ENCODE measurements around the gene PRKACA.

The PRKACA gene

DNA sequence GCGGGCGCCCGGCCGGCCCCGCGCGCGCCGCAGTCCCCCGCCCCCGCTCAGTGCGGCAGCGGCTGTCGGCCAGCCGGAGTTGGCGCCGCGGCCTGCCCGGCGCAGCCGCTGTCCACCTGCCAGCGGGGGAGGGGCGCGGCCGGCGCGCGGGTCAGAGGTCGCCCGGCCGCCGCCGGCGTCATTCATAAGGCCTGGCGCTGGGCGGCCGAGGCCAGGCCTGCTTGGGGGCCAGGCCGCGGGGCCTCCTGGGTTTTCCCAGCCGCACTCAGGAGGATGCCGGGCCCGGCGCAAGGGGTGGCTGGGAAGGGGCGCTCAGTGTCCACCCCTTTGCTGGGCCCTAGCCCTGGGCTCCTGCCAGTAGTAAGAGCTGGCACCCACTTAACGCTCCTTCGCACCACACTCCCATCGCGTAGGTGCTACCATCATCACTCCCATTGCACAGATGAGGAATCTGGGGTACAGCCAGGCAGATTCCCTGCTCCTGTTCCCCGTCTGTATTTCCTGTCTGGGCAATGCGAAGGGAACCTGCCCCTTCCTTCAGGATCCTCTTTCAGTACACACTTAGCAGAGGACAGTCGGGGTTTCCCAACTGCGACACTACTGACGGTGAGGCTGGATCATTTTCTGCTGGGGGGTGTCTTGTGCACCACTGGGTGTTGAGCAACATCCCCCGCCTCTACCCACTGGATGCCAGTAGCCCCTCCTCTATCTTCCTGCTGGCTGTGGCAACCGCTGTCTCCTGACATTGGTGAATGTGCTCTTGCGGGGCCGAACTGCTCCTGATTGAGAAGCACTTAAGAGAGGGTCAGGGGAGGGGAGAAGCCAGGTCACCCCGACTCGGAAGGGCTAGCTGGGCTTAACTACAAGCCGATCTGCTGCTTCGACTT is 846 bp upstream of the PRKACA start:
- no peak for DNase-seq (ENCODE audit: insufficient read length, low spot score)
- FAIRE-seq: peak; percentile 36

DNA sequence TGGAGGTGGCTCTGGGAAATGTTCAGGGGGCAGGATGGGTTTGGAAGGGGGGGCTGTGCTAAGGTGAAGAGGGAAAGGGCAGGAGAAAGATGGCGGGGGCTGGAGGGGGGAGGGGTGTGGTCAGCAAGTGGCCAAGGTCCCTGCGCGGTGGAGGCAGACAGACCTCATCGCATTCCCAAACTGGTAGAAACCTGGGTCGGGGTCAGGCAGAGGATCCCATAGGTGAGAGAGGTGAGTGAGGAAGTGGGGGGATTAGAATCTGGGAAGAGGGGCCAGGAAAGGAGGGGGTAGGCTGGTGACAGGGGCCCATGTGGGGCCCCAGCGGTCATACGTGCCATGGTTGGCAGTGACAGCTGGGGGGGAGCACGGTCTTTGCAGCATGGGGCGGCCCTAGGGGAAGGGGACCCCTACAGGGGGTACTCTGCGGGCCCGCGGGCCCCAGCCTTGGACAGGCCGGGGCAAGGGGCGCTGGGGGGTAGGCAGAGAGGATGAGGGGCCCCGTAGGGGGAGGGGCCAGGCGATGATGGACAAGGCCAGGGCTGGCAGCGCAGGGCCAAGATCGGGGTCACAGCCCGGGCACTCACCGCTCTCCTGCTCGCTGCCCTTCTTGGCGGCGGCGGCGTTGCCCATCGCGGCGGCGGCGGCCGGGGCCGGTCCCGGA is 514 bp downstream of the PRKACA start:
- FAIRE-seq (no peak), DNase-seq (ENCODE audit: insufficient read length, low spot score) (no peak)

DNA sequence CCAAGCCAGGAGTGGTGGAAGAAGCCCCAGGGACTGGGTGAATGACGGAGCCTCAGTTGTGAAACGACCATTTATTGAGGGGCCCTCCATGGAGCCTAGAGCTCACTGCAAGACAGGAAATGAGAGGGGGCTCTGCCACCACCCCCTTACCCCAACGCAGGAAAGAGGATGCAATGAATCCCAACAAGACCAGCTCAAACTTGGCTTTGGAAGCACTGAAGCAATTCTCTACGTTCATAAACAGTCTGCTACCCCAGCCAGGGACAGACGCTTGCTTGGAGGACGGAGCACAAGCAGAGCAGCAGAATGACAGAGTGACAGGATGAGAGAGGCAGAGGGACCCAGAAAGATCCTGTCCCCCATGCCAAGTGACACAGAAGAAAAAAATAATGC is 1.0 kb downstream of the PRKACA start:
- no peak for DNase-seq (ENCODE audit: insufficient read length, low spot score)
- no peak for FAIRE-seq

DNA sequence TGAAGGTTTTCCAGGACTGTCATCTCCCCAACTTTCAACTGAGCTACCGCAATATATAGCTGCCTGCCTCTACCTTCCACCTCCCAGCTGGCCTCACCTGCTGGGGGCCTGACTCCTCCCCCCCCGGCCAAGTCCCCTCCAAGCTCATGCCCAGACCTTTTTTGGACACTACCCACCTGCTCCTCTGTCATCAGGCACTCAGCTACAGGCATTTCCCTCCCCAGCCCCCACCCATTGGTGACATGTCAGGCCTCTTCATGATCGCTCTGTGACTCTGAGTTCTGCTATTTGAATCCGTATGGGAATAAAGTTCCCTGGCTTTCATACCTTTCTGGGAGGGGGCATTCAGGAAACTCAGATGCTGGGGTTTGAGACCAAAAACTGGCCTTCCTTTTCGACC is 1.8 kb downstream of the PRKACA start:
- DNase-seq (ENCODE audit: insufficient read length, low spot score) (no peak), FAIRE-seq (no peak)

DNA sequence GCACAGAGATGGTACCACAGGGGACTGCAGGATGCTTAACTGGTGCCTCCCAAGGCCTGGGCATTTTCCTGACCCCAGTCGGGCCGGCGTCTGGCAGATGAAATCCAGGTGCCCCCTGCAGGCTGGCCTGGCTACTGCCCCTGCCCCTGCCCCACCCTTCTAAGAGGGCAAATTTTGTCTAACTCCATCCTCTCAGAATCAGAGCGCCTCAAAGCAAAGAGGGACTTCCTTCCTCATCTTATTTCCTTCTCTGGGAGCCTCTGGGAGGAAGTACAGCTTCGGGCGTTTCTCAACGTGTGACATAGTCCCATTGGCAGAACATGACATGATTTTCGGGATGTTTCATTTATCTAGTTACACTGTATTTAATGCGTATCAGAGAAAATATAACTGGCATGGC is 2.7 kb downstream of the PRKACA start:
- DNase-seq (ENCODE audit: insufficient read length, low spot score) (peak; percentile 43), FAIRE-seq (no peak)

DNA sequence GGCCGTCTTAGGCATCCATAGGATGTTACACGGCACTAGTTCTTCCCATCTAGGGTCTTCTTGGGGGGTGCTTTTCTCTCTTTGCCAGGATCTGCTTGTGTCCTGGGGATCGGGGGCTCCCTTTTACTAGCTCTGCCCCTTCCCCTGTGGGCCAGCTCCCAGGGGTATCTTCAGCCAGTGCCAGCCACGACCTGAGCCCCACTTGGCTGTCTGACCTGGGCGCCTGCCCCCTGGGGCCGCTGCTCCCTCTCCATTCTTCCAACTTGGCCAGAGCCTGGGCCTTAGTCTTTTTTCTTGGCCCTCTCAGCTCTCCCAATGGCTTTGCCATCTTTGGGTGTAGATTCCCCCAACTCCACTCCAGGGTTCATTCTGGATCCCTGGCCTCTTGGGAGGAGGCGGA is 3.1 kb downstream of the PRKACA start:
- DNase-seq (ENCODE audit: insufficient read length, low spot score) (no peak), FAIRE-seq (no peak)

DNA sequence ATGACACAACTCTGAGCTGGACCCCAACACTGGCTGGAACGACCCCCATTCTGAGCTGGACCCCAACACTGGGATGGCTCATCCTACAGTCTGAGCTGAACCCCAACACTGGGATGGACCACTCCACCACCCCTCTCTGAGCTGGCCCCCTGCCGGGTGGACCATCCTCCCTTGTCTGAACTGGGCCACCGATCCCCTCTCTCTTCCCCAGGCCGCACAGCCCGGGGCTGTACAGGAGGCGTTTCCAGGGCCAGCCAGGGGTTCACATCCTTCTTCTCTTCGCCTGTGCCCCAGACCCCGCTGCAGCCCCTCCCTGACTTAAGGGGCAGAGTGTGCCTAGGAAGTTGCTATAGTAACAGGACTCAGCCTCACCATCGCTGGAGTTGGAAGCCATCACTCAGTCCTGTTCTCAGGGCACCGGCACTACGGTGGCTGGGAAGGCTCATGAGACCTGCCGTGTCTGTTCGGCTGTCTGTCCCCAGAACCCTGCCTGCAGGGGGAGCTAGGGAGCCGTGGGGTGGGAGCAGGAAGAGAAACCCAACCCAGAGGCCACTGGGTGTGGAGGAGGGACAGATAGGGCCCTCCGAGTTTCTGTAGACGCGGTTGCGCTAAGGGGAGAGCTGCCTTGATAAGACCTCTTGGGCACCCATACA is 3.7 kb downstream of the PRKACA start:
- no peak for DNase-seq (ENCODE audit: insufficient read length, low spot score)
- no peak for FAIRE-seq

DNA sequence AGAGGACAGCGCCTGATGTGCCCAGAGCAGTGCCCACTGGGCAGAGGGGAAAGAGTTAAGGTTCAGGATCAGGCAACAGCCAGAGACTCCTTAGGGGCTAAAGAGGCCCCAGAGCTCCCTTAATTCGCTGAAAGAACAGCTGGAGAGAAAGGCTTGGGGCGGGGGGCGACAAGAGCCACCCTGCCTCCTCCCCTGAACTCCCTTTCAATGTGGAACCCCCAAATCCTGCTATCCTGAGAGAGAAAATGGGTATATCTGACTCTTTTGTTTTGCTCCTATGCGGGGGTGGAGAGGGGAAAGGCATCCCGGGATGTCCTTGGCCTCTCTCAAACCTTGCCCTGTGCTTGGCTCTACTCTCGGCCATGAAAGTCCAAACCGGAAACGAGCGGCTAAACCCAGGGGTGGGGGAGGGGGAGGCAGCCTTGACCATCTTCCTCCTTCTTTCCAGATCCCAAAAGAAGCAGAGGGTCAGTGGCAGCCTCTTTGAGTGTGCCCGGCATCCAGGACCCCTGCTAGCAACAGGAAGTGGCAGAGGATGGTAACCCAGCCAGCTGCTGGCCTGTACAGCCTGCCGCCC is 4.7 kb downstream of the PRKACA start:
- DNase-seq (ENCODE audit: insufficient read length, low spot score) (no peak), FAIRE-seq (no peak)

DNA sequence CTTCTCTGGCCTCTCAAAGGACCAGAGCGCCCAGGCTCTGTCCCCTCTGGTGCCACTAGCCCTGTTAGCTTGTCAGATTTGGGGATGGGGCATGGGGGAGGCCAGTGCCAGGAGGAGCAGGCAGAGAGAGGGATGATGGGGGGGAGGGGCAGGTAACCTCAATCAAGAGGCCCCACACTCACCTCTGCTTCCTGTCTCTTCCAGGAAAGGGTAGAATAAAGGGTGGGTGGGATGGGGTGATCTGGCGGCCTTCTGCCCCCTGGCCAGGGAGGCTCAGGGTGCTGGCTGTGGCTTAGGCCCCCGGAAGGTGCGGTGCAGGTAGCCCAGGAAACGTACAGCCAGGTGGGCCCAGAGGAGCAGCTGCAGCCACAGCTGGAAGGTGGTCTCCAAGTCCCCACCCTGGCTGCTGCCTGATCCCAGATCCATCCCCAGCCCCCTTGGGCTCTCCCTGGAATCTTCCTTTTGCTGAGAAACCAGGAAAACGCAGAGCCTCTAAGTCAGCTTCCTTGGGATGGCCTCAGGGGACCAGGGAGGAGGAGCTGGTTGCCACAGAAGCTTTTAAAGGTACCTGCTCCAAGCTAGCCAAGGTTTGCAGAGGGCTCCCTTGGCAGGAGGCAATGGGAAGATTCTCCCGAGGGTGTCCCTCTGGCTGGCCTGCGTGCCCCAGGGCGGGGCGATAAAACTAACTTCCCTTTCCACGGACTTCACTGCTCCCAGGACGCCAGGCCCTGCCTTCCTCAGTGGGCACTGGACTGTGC is 5.3 kb downstream of the PRKACA start:
- FAIRE-seq: no peak
- no peak for DNase-seq (ENCODE audit: insufficient read length, low spot score)

DNA sequence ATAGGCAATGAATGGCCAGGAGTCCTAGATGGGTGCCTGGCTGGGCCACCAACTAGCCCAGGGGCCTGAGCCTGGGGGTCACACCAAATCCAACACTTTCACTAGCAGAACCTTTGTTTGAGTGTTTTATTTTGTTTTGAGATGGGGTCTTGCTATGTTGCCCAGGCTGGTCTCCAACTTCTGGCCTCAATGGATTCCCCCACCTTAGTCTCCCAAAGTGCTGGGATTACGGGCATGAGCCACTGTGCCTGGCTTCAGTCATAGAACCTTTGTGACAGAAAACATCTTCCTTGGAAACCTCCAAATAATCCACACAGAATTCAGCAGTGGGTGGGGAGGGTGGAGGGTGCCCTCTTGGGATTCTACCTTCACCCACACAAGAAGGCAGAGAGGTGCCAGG is 6.1 kb downstream of the PRKACA start:
- DNase-seq (ENCODE audit: insufficient read length, low spot score) (no peak), FAIRE-seq (no peak)

DNA sequence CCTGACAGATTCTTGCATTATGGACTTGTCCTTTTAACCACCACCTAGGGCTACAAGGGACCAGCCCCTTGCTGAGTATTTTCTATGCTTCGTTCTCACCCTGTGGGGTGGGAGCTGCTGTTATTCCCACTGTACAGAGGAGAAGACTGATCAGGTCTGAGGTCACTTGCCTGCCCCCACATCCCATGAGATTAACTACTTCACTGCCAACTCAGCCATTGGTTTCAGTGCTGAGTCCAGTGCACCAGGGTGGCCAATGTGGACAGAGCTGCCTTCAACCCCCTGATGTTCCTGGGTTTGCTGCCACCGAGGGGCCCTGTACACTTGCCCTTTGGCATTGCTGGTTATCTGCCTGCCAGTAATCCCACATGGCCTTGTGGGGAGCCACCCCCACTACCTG is 6.9 kb downstream of the PRKACA start:
- DNase-seq (ENCODE audit: insufficient read length, low spot score) (no peak), FAIRE-seq (no peak)

DNA sequence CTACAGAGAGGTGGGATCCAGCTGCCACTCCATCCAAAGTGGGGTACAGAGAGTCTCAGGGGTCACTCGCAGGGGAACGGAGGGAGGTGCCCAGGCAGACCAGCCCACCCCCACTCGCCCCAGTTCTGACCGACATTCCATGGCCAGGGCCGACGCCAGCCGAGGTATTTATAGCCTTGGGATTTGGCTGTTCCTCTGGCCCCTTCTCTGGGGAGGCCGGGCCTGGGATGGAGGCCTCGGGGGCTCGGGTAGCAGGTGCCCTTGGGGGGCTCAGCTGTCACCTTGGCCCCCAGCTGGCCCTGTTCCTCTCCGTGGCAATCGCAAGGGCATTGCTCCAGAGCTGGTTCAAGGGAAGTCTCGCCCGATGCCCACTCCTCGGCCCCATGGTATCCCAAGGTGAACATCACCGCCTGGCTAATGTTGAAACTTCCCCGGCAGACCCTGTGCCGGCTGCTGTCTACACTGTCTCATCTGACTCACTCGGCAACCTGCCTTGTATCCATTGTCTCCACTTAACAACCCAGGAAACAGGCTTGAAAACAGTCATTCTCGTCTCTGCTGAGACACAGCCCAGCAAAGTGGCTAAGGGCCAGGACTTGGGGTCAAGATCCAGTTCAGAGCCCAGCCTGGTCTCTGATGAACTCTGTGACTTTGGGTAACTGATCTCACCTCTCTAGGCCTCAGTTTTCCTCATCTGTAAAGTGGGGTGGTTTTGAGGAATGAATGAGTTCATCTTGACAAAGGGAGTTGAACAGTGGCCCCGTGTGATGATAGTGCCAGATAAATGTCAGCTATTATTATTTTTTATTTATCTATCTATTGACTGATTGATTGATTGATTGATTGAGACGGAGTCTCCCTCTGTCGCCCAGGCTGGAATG is 9.7 kb downstream of the PRKACA start:
- FAIRE-seq: no peak
- DNase-seq (ENCODE audit: insufficient read length, low spot score): no peak

DNA sequence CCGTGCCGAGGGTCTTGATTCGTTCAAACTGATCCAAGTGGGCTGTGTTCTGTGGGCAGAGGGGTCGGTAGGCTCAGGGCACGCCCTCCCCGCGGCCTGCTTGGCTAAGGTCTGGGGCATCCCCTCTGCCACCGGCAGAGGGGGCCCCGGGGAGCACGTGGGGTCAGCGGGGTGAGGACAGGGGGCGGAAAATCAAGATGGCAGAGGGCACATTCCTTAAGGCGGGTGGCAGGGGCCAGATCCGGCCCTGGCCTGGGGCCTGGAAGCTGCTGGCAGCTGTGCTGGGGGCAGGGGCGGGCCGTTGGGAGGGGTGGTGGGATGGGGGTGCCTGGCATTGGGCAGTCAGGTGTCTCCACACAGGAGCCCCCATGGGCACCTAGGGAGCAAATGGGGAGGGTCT is 10.7 kb downstream of the PRKACA start:
- FAIRE-seq (no peak), DNase-seq (ENCODE audit: insufficient read length, low spot score) (no peak)

DNA sequence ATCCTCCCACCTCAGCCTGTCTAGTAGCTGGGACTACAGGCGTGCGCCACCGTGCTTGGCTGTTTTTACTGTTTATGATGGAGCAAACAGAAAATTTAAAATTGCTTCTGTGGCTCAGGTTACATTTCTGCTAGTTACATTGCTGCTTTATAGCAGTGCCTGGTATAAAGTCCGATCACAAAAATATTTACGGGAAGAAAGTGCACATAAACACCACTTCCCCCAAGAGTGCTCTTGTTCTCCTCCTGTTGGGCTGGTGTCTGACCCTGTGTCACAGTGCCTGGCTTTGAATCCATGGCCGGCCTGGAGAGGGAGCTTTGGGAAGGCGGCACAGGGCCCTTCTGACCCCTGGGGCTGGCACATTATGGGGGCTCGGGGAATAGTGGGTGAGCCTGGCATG is 11.9 kb downstream of the PRKACA start:
- DNase-seq (ENCODE audit: insufficient read length, low spot score) (no peak), FAIRE-seq (no peak)

DNA sequence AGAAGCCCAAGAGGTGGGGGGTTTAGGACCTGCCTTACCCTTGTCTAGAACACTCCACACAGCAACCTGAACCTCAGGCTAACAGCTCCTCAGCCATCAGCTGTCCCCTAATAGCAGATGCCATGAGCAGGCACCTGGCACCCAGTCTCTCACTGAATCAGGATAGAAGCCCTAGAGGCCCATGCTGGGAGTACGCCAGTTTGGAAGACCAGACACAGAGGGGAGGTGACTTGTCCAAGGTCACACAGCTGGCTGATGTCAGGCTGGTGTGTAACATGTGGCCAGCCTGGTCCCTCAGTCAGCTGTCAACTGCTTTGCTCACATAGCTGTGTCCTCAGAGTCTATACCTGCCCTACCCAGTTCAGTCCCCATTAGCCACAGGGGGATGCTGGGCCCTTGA is 14.3 kb downstream of the PRKACA start:
- DNase-seq (ENCODE audit: insufficient read length, low spot score) (no peak), FAIRE-seq (no peak)

DNA sequence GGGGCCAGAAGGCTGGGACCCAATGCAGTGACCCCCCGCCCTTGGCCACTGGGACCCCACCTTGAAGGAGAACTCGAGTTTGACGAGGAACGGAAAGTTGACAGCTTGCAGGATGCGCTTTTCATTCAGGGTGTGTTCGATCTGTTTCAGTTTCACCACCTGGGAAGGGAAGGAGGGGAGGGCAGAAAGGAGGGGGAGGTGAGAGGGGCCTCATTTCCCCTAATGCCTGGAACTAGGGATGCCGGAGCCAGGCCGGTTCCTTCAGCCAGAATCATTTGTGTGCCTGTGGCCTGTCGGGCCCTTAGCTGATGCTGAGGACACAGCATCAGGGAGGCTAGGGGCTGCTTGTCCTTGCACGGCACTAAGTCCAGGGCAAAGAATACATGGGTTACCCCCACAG is 14.8 kb downstream of the PRKACA start:
- no peak for FAIRE-seq
- DNase-seq (ENCODE audit: insufficient read length, low spot score): no peak

DNA sequence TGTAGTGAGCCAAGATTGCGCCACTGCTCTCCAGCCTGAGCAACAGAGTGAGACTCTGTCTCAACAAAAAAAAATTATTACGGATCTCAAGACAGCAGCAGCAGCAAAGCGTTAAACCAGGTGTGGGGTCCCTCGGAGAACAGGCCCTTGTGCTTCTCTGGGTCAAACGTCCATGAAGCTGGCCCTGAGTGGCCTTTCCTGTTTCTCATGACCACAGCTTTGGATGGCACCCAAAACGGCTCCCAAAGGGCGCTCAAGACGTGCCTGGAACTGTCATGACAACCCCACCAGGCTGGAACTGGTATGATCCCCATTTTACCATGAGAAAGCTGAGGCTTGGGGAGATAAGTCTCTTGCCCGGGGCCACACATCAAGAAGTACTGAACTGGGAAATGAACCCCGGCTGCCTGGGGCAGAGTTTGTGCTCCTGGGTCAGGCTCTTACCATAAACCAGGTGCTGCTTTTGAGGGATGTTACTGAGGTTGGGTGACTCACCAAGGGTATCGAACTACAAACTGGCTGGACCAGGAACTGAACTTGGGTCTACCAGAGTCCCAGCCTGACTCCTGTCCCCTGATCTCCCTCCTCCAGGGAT is 15.4 kb downstream of the PRKACA start:
- no peak for FAIRE-seq

DNA sequence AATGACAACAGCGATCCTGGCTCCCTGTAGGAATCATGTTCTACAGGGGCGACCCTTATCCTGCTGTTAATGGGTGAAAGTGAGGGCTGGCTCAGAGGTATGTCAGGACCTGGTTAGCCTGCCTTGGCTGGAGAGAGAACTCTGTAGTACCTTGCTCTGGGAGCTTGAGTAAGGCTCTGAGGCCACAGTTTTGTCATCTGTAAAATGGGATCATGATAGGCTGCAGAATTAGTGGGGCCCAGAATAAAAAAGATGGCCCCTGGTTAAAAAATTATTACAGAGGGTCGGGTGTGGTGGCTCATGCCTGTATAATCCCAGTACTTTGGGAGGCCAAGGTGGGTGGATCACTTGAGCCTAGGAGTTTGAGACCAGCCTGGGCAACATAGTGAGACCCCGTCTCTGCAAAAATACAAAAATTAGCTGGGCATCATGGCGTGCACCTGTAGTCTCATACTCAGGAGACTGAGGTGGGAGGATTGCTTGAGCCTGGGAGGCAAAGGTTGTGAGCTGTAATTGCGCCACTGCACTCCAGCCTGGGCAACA is 16.5 kb downstream of the PRKACA start:
- FAIRE-seq (no peak), DNase-seq (ENCODE audit: insufficient read length, low spot score) (no peak)

More for the DNA sequence above, 15.4 kb downstream of the PRKACA start:
- DNase-seq (ENCODE audit: insufficient read length, low spot score): no peak

DNA sequence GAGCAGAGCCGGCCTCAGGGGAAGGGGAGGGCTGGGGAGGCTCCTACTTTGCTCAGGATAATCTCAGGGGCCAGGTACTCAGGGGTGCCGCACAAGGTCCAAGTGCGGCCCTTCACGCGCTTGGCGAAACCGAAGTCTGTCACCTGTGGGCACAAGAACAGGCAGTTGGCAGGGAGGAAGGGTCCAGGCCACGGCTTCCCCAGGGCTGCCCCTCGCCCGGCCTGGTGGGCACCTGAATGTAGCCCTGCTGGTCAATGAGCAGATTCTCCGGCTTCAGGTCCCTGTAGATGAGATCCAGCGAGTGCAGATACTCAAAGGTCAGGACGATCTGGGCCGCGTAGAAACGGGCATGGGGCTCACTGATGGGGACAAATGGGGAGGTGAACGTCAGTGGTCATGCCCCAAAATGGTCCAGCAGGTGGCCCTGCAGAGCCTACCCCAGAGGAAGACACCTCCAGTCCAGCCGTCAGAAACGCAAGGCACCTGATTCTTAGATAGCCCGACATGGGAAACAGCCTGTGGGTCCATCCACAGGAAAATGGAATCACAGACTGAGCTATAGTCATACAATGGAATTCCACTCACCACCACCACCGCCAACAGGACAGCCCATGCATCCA is 19.9 kb downstream of the PRKACA start:
- no peak for FAIRE-seq

More for the DNA sequence above, 19.9 kb downstream of the PRKACA start:
- DNase-seq (ENCODE audit: insufficient read length, low spot score): no peak

All from HTR-8/SVneo (cell line).